ENCODE measurements around the gene CELA3A. TPM values are rescaled to one million over a fixed set of nuclear protein-coding genes. Genes with fewer than 3 reads are reported as not detected.
"Not testable (repeated sequence)": the region's sequence is repeated elsewhere in the genome, so short reads cannot be mapped to it uniquely, and the experiment has no call there.

CELA3A gene
- total RNA-seq, 4 donors from 2014 or later = not detected

- no peak overlapping the region for H3K4me3 ChIP-seq
- TF ChIP-seq, protein P1, sequence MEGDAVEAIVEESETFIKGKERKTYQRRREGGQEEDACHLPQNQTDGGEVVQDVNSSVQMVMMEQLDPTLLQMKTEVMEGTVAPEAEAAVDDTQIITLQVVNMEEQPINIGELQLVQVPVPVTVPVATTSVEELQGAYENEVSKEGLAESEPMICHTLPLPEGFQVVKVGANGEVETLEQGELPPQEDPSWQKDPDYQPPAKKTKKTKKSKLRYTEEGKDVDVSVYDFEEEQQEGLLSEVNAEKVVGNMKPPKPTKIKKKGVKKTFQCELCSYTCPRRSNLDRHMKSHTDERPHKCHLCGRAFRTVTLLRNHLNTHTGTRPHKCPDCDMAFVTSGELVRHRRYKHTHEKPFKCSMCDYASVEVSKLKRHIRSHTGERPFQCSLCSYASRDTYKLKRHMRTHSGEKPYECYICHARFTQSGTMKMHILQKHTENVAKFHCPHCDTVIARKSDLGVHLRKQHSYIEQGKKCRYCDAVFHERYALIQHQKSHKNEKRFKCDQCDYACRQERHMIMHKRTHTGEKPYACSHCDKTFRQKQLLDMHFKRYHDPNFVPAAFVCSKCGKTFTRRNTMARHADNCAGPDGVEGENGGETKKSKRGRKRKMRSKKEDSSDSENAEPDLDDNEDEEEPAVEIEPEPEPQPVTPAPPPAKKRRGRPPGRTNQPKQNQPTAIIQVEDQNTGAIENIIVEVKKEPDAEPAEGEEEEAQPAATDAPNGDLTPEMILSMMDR (IDR thresholded peaks at IDR 0.05) = no peak
- TF ChIP-seq POLR2A (IDR thresholded peaks at IDR 0.05) = no peak
These were observed 28.6 kb downstream of the CELA3A start for GRCh38 chr1:22030057-22030456.

DNA sequence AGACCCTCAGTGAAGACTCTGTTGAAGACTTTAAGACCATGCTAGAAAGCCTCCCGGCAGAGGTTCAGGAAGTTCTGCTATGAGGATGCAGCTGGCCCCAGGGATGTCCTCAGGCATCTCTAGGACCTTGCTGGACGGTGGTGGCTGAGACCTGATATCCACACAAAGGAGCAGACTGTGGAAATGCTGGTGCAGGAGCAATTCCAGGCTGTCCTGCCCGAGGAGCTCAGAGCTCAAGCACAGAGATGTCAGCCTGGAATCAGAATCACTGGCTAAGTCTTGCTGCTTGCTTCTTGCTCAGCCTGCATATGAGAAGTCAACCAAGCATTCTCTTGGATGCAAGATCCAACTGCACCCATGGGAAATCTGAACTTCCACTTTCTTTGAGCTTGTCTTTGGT lies 29.0 kb downstream of the CELA3A start:
- no peaks in the 10 kb centered on the region for H3K36me3 ChIP-seq
- no peaks in the 10 kb centered on the region for H3K27me3 ChIP-seq
- TF ChIP-seq, protein P1 (IDR thresholded peaks at IDR 0.05) = no peak
- TF ChIP-seq POLR2A (IDR thresholded peaks at IDR 0.05) = no peak
- H3K4me3 ChIP-seq = no peak overlapping the region
- H3K9me3 ChIP-seq = no peaks in the 10 kb centered on the region
- no peak for DNase-seq
- peaks cover 0 to 28% (median 0%) of the 10 kb centered on the region in 4 donors for H3K4me1 ChIP-seq
- peak overlapping the region in 1 of 4 donors; percentile 22 for H3K27ac ChIP-seq

More at GRCh38 chr1:22030057-22030456, 28.6 kb downstream of the CELA3A start:
- Histone ChIP-seq H3K36me3 (no peaks in the 10 kb centered on the region), H3K4me1 (peaks cover 0 to 28% (median 0%) of the 10 kb centered on the region in 4 donors), H3K27ac (no peak overlapping the region), H3K27me3 (no peaks in the 10 kb centered on the region), H3K9me3 (no peaks in the 10 kb centered on the region)
- no peak for DNase-seq

DNA sequence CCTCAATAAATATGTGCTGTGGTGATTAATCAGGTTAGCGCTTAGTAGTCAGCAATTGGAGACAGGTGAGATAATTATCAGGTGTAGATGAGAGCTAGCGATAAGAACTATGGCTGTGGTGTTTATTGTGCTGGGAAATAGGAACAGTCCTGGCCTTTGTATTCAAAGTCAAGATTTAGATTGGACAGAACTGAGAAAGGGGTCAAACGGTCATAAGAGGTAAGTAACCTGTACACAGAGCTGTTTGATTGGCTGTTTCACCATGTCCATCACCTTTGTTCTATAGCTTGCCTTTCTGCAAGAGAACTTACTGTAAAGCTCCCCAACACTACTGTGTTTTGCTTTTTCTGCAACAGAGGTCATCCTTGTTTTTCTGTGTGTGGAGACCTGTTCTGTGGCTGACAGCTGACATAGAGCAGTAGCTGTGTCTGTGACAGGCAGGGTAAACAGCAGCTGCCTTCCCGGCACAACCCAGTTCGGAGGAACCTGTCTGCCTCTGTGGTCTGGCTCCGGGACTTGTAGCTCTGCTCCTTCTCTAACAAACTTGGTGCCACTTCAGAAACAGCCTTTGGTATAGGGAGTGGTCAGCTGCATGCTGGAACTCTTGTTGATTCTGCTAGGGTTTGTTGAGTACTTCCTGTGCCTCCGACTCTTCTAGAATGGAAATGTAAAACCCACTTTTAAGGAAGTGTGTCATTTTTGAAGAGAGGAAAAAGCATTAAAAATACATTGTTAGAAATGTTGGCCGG lies 29.9 kb downstream of the CELA3A start:
- TF ChIP-seq, protein P1 (IDR thresholded peaks at IDR 0.05) = no peak
- no peak for TF ChIP-seq POLR2A (IDR thresholded peaks at IDR 0.05)
- Histone ChIP-seq H3K4me1 (peaks cover 0 to 24% (median 0%) of the 10 kb centered on the region in 4 donors), H3K9me3 (no peaks in the 10 kb centered on the region), H3K27me3 (no peaks in the 10 kb centered on the region), H3K36me3 (no peaks in the 10 kb centered on the region), H3K4me3 (peak overlapping the region in 1 of 4 donors; percentile 12), H3K27ac (peak overlapping the region; percentile 39 to 69 (median 58))
- DNase-seq = peak; percentile 25 to 63 (median 52)

DNA sequence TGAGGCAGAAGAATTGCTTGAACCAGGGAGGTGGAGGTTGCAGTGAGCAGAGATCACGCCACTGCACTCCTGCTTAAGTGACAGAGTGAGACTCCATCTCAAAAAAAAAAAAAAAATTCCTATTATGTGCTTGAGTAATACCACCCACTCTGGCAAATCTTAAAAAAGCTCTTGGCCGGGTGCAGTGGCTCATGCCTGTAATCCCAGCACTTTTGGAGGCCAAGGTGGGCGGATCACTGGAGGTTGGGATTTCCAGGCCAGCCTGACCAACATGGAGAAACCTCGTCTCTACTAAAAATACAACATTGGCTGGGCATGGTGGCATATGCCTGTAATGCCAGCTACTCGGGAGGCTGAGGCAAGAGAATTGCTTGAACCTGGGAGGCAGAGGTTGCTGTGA lies 33.4 kb downstream of the CELA3A start:
- H3K27me3 ChIP-seq, H3K9me3 ChIP-seq: not testable (repeated sequence)

GRCh38 chr1:22037520-22037919 lies 36.1 kb downstream of the CELA3A start:
- H3K9me3 ChIP-seq = no peaks in the 10 kb centered on the region
- DNase-seq = no peak

More for the DNA sequence above, 33.4 kb downstream of the CELA3A start:
- DNase-seq, H3K36me3 ChIP-seq, H3K27ac ChIP-seq, H3K4me3 ChIP-seq: not testable (repeated sequence)
- H3K4me1 ChIP-seq = peaks cover 0 to 29% (median 1%) of the 10 kb centered on the region in 4 donors

DNA sequence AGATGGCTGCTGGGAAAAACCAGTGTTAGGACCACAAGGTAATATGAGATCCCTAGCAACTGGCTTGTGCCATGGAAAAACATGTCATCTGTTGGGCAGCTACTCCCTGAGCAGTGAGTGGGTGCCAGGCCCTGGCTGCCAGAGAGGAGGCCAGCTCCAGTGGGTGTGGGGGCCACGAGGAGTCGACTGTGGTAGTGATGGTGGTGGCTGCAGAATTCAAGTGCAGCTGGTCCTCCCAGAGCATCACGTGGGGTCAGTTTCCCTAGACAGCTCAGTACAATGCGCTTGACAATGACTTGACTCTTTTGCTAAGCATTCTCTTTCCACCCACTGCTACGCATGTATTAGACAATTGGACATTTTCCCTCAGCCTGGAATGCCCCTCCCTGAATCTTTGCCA lies 36.6 kb downstream of the CELA3A start:
- TF ChIP-seq, protein P1 (IDR thresholded peaks at IDR 0.05) = no peak
- no peak for TF ChIP-seq POLR2A (IDR thresholded peaks at IDR 0.05)
- Histone ChIP-seq H3K27ac (no peak overlapping the region), H3K9me3 (no peaks in the 10 kb centered on the region), H3K4me1 (peaks cover 0 to 11% (median 7%) of the 10 kb centered on the region in 4 donors), H3K27me3 (no peaks in the 10 kb centered on the region), H3K36me3 (no peaks in the 10 kb centered on the region), H3K4me3 (no peak overlapping the region)
- DNase-seq = no peak

More at GRCh38 chr1:22037520-22037919, 36.1 kb downstream of the CELA3A start:
- H3K4me3 ChIP-seq = no peak overlapping the region
- H3K27me3 ChIP-seq = no peaks in the 10 kb centered on the region
- TF ChIP-seq, protein P1 (IDR thresholded peaks at IDR 0.05) = no peak
- no peak for TF ChIP-seq POLR2A (IDR thresholded peaks at IDR 0.05)
- no peaks in the 10 kb centered on the region for H3K36me3 ChIP-seq
- H3K27ac ChIP-seq = no peak overlapping the region
- H3K4me1 ChIP-seq = peaks cover 0 to 11% (median 7%) of the 10 kb centered on the region in 4 donors
